Middle frontal gyrus (tissue), 1 donor: Measurements from ENCODE around the gene SPOCK1.

ENCODE experiments used
- DNase-seq: peaks from one replicate; pipeline ENCODE4 v3.0.0-alpha.2; 2015; ENCODE audit warnings: low spot score; ENCODE audit errors: extremely low spot score

Gene SPOCK1

DNA sequence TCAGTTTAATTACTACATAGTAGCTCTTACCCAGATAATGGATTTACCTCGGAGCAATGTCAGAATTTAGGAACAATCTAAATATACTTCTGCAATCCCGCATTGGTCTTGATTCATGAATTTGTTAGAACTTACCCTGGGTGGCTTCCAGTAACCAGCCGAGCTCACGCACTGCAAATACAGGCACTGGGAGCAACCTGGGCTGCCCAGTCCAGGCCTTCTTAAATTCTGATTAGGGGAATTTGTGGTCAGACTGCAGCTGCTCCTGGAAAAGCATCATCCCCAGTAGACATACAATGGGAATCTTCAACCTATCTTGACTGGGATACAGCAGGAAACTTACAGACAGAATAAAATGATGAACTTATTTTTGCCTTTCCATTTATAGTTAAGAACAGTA, 270.3 kb downstream of the SPOCK1 start:
- DNase-seq: no peak

GRCh38 chr5:137226081-137226480, 273.0 kb downstream of the SPOCK1 start:
- DNase-seq: no peak

- no peak for DNase-seq
Observed at GRCh38 chr5:137223324-137224295, 275.5 kb downstream of the SPOCK1 start.

DNA sequence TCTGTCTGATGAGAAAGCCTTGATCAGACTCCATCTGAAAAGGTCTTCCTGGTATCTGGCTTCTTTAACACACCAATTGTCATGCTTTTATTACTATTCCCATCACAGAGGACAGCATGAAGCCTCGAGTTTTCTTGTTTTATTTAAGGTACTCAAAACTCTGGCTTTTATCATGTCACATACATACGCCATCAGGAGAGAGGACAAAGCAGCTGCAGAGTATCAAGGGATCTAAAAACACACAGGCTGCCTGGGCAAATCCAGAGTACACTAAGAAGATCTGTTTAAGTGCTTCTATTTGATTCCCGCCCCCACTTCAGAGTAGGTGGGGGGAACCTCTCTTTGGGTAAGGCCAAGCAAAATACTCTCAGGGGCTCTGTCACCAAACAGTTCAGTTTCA, 277.2 kb downstream of the SPOCK1 start:
- DNase-seq: no peak

DNA sequence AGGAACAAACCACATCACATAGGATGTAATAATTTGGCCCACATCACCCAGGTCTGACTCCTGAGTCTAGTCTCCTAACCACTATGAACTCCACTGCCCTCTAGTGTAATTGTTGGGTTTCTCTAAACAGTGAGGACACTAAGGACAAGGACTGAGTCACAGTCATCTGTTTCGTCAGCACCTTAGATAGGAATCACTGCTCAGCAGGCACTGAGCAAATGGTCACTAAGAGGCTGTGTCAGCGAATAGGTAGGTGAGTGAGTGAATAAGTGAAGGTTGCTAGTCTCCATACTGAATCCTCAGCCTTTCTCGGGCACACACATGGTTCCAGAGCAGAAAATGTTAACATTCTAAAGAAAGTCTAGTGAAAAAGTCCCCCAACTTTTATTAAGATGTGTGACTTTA, 278.6 kb downstream of the SPOCK1 start:
- no peak for DNase-seq

DNA sequence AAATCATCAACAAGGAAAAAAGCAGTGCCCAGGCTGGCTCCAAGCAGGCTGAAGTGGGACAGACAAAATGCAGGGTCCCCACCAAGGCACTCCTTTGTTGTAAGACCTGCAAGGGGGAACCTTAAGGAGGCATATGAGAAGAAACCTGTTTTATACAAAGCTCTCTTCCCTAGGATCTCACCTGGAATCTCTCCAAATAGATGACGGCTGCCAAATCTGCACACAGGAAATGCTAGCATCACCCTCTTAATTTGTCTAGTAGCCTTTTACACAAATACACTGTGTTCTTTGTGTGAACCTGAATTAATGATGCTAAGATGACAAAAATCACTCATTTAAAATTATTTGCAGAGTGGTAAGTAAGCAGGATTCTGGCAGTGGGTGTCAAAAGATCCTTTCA, 280.2 kb downstream of the SPOCK1 start:
- no peak for DNase-seq

GRCh38 chr5:137218471-137218870, 280.7 kb downstream of the SPOCK1 start:
- DNase-seq: peak; percentile 55

DNA sequence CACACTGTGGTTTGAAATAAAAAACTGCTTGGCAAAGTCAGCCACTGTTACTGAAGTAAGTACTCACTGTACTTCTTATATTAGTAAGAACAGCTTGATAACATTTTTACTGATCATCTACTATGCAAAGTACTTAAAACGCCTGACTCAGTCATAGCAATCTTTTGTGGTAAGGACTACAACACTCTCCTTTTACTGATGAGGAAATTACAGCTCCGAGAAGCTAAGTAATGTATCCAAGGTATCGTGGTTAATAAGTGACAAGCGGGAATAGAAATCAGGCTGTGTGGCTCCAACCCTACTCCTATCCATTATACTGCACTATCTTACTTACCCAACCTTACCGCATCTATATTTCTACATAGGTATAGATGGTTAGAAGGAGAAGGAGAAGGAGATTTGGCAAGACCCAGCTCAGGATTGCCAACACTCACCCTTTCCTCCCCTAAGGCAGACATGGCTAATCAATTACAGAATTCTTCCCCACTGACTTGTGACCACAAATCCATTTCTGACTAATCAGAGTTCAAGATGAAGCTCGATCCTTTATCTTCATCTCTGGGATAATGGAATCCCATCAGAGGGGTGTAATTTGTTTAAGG, 281.4 kb downstream of the SPOCK1 start:
- DNase-seq: no peak

DNA sequence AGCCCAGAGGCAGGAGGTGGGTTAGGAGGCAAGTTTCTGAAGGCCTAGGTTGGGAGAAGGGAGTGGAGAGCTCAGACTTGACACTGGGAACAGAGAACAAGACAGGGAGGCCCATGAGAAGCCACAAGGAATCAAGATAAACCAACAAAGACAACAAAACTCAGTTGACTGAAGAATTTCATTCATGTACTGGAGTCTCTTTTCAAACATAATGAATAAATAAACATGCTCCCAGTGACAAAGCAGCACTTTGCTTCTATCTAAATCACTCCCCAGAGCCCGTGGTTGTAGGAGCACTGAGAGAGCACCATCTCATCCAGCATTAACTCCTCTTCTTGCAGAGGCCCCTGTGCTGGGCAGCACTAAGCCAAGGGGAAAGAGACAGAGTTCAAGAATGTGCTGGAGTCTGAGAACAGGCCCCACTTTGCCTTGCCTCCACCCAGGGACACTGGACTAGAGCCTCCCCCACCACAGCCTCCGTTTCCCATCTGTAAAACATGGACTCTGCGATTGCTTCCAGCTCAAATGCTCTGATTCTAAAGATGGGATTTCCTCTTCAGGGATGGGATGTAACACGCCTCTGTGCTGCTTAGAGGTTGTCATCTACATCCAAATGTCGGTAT, 282.0 kb downstream of the SPOCK1 start:
- no peak for DNase-seq

GRCh38 chr5:137215780-137216179, 283.3 kb downstream of the SPOCK1 start:
- no peak for DNase-seq

DNA sequence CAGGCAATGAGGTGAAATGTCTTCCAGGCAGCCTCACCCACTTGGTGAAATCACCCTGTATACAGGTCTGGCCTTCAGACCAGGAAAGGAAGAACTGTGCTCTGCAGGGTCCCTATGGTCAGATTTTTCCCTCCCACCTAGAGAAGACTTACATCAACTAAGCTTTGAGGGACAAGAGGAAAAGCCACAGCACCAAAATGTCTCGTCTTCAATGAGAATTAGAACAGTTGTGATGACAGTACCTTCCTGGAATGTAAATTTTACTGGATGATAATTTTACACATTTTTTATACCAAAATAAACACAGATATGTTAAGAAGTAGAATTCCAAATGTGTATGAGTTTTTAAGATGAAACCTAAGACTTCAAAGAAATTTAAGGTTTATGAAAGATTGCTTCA, 283.9 kb downstream of the SPOCK1 start:
- no peak for DNase-seq

- no peak for DNase-seq
Observed at GRCh38 chr5:137214446-137215189, 284.5 kb downstream of the SPOCK1 start.

- no peak for DNase-seq
Observed at GRCh38 chr5:137212471-137212870, 286.7 kb downstream of the SPOCK1 start.

- DNase-seq: no peak
Observed at GRCh38 chr5:137209232-137209809, 289.8 kb downstream of the SPOCK1 start.

GRCh38 chr5:137207023-137207760, 291.9 kb downstream of the SPOCK1 start:
- DNase-seq: no peak

DNA sequence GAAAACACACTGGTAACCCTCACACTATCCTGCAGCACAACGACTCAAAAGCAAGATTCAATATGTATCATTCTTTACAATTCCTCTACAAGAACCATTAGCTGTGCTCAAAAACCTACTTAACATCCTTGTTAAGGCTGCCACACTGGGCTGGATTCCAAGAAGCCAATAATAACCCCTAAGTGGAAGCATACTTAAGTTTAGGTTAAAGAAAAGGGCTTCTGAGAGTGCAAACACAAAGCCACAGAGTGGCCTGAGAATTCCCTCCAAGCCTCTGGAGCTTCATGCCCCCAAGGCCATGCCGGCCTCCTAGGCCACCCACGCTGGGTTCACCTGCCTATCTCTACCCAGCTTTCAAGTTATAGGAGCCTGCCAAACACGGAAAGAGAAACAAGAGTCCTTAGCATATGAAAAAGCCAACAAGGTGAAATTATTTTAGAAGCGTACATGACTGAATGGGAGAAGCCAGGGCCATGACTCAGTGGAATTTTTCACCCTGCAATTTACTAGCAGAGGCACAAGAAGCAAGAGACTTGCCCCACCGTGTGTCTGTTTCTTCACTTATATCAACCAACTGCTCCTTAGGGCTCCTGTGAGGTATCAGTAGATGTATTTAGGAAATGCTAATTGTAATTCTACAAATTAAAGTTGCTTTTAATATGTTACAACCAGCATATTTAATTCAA, 293.0 kb downstream of the SPOCK1 start:
- no peak for DNase-seq

DNA sequence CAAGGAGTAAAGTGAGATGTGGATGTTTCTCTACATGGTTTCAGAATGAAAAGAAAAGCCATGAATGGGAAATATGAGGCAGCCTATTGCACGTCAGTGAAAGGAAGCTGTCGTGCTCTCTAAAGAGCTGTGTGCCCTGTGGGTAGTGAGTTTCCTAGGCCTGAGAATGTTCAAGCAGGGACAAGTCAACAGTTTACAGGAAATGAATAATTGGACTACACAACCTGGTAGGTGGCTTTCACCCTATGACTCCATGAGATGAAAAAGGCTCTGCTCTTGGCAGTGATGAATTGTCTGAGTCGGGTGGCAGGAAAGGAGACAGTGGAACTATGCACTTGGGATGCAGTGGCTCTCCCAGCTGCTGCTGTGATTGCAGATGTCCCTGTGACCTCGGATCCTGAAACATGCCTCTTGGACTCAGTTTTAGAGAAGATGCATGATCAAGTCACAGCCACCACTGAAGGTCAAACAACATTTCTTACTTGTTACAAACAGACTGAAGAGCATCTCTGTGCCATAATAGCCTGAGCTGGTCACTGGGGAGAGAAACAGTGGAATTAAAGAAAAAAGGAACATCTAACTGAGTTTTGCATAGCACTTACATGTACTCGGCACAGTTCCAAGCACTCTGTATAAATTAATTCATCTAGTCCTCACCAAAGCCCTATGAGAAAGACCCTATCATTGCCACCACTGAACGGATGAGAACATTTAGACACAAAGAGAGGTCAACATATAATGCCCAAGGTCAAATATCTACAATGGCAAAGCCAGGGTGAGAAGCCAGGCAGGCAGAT, 293.7 kb downstream of the SPOCK1 start:
- DNase-seq: no peak

GRCh38 chr5:137203011-137203632, 296.0 kb downstream of the SPOCK1 start:
- DNase-seq: no peak

DNA sequence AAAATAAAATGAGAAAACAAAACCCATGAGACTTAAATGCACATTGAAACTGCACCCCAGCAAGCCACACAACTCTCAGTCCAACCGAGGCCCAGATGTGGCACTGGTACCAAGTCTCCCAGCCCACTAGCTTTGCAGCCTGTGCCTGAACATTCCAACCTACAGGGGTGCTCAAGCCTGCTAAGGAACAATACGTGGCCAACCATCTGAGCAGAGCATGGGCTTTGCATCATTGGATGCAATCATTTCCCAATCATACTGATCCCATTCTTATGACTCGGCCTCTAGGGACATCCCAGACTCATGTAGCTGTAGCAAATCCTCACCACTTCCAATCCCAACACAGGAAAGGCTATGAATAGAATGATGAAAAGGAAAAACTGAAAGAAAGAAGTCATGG, 297.2 kb downstream of the SPOCK1 start:
- DNase-seq: no peak
